ENCODE results near the gene CRABP2.

DNA sequence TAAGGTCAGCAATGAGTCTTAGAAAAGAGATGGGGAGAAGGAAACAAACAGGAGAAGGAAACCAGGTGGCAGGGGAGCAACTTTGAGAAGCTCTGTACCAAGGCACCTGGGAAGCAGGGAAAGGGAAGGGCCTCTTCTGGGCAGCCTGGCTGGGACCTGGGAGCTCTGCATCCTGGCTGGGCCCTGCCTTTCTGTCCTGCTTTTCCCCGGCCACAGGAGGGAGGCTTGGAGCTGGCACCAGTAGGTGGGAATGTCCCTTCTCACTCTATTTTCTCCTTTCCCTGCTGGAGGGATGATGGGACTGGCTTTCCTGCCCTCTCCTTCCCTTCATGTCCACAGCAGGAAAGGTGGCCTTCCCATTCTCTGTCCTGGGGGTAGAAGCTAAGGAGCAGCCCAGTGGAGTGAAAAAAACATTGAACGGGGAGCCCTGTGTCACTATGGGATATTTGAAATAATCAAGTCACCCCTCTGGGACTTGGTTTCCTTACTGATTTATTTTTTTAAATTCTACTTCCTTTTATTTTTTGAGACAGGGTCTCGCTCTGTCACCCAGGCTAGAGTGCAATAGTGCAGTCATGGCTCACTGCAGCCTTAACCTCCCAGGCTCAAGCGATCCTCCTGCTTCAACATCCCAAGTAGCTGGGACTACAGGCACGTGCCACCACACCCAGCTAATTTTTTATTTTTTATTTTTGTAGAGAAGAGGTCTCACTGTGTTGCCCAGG is 23.1 kb downstream of the CRABP2 start:
- TF ChIP-seq, protein P1, sequence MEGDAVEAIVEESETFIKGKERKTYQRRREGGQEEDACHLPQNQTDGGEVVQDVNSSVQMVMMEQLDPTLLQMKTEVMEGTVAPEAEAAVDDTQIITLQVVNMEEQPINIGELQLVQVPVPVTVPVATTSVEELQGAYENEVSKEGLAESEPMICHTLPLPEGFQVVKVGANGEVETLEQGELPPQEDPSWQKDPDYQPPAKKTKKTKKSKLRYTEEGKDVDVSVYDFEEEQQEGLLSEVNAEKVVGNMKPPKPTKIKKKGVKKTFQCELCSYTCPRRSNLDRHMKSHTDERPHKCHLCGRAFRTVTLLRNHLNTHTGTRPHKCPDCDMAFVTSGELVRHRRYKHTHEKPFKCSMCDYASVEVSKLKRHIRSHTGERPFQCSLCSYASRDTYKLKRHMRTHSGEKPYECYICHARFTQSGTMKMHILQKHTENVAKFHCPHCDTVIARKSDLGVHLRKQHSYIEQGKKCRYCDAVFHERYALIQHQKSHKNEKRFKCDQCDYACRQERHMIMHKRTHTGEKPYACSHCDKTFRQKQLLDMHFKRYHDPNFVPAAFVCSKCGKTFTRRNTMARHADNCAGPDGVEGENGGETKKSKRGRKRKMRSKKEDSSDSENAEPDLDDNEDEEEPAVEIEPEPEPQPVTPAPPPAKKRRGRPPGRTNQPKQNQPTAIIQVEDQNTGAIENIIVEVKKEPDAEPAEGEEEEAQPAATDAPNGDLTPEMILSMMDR (IDR thresholded peaks at IDR 0.05) = no peak
- no peak for TF ChIP-seq POLR2A (IDR thresholded peaks at IDR 0.05)
